MM.1S (cell line): ENCODE measurements around the gene SMPX.

Experiments used
- CTCF ChIP-seq: fragments of 300-600 bp; sonication (generic); IDR thresholded peaks from 2 replicates; pipeline ENCODE4 v1.5.1; 2016; ENCODE audit warnings: antibody characterized with exemption, low read length, mixed read lengths
- EZH2 ChIP-seq: fragments of 300-600 bp; sonication (generic); optimal IDR thresholded peaks from 2 replicates; pipeline ENCODE3; 2017; ENCODE audit warnings: low read depth, mild to moderate bottlenecking, antibody characterized with exemption, low read length, mixed read lengths
- EZH2phosphoT487 ChIP-seq: fragments of 300-600 bp; sonication (generic); IDR thresholded peaks from 2 replicates; pipeline ENCODE4 v1.6.1; 2018; ENCODE audit warnings: antibody characterized with exemption, low read length

GRCh38 chrX:21715825-21716224, 42.1 kb downstream of the SMPX start:
- no peak for TF ChIP-seq CTCF
- TF ChIP-seq EZH2, result no peak
- TF ChIP-seq EZH2phosphoT487, result no peak
